H1 (cell line): ENCODE measurements around the gene DEPDC4. TPM values are rescaled to one million over a fixed set of nuclear protein-coding genes. Genes with fewer than 3 reads are reported as not detected.

Experiments
- CTCF ChIA-PET: fragments of 300-600 bp; sonication (Branson Sonifier 250); formaldehyde crosslinking; loops from one replicate; lab custom pipeline; 2021; ENCODE audit not compliant: partially characterized antibody; lab: Charles Lee
- POLR2A ChIA-PET: fragments of 300-600 bp; sonication (Branson Sonifier 250); formaldehyde crosslinking; loops from one replicate; lab custom pipeline; 2021; ENCODE audit warnings: inconsistent platforms; ENCODE audit not compliant: partially characterized antibody; lab: Charles Lee
- DNase-seq, 2 experiments: peaks; one replicate each; pipeline versions ENCODE4 v3.0.0 to v3.0.0-alpha.2; 2010 to 2022; ENCODE audit warnings: low spot score in 2 of 2, low read depth in 1 of 2, mixed read lengths in 1 of 2
- FAIRE-seq: peaks from 2 replicates; lab custom pipeline; 2011; peaks lifted over from hg19 to GRCh38; lab: Jason Lieb, UNC
- H2AFZ ChIP-seq: 2 replicates; pipeline ENCODE4 v1.8.1; 2012; ENCODE audit warnings: low read length, inconsistent platforms
- H2AK5ac ChIP-seq: 2 replicates; pipeline ENCODE4 v1.6.1; 2013; ENCODE audit warnings: low read depth, low read length
- H2BK120ac ChIP-seq: replicated peaks from 2 replicates; pipeline ENCODE3; 2013; ENCODE audit warnings: low read depth, low read length, inconsistent platforms
- H2BK12ac ChIP-seq: 2 replicates; pipeline ENCODE4 v1.6.1; 2013; ENCODE audit warnings: low read depth, low read length
- H2BK15ac ChIP-seq: 2 replicates; pipeline ENCODE4 v1.6.1; 2013; ENCODE audit warnings: low read length
- H2BK20ac ChIP-seq: 2 replicates; pipeline ENCODE4 v1.6.1; 2013; ENCODE audit warnings: low read length
- H2BK5ac ChIP-seq: 2 replicates; pipeline ENCODE4 v1.6.1; 2013; ENCODE audit warnings: low read depth, low read length
- H3K14ac ChIP-seq: 2 replicates; pipeline ENCODE4 v1.6.1; 2013; ENCODE audit warnings: inconsistent platforms; ENCODE audit not compliant: insufficient read length
- H3K18ac ChIP-seq: 2 replicates; pipeline ENCODE4 v1.6.1; 2013; ENCODE audit warnings: low read length; ENCODE audit errors: extremely low read depth
- H3K23ac ChIP-seq: 2 replicates; pipeline ENCODE4 v1.6.1; 2013; ENCODE audit warnings: inconsistent platforms; ENCODE audit not compliant: insufficient read length
- H3K23me2 ChIP-seq: 2 replicates; pipeline ENCODE4 v1.6.1; 2013; ENCODE audit warnings: low read depth, low read length
- H3K27ac ChIP-seq: 2 replicates; pipeline ENCODE4 v1.6.1; 2011; ENCODE audit warnings: low read depth, low read length, inconsistent platforms
- H3K27me3 ChIP-seq, 4 experiments: replicated peaks in 1 of 4; 1 replicate in 1 of 4; 2 replicates in 3 of 4; pipeline versions ENCODE4 v1.6.1 to v1.8.1; 2011 to 2013; ENCODE audit warnings: low read length in 3 of 4, mild to moderate bottlenecking in 3 of 4, inconsistent platforms in 2 of 4, mixed read lengths in 2 of 4, moderate library complexity in 1 of 4; ENCODE audit not compliant: control insufficient read depth in 3 of 4, insufficient read depth in 3 of 4; ENCODE audit errors: extremely low read depth in 1 of 4
- H3K36me3 ChIP-seq, 4 experiments: 2 replicates each; pipeline versions ENCODE4 v1.6.1 to v1.8.1; 2011 to 2013; ENCODE audit warnings: mild to moderate bottlenecking in 4 of 4, low read length in 3 of 4, moderate library complexity in 2 of 4, control low read depth in 1 of 4, inconsistent platforms in 1 of 4; ENCODE audit not compliant: insufficient read depth in 4 of 4, control insufficient read depth in 2 of 4
- H3K4ac ChIP-seq: replicated peaks from 2 replicates; pipeline ENCODE3; 2013; ENCODE audit warnings: low read length, low read depth, mixed read lengths, inconsistent platforms; ENCODE audit not compliant: insufficient read length
- H3K4me1 ChIP-seq, 4 experiments: replicated peaks in 1 of 4; 1 replicate in 1 of 4; 2 replicates in 3 of 4; pipeline versions ENCODE4 v1.6.1 to v1.8.1; 2011 to 2013; ENCODE audit warnings: low read length in 3 of 4, inconsistent platforms in 2 of 4, mixed read lengths in 1 of 4; ENCODE audit not compliant: insufficient read depth in 4 of 4, control insufficient read depth in 3 of 4
- H3K4me2 ChIP-seq, 2 experiments: 2 replicates each; pipeline versions ENCODE4 v1.6.1 to v1.8.1; 2011 to 2013; ENCODE audit warnings: low read depth in 2 of 2, low read length in 2 of 2, control low read depth in 1 of 2, inconsistent platforms in 1 of 2, mild to moderate bottlenecking in 1 of 2; ENCODE audit not compliant: insufficient read depth in 1 of 2
- H3K4me3 ChIP-seq, 4 experiments: fragments of 200-600, 300-600 bp in 1 of 4; sonication (generic), shearing (Covaris generic), sonication (Bioruptor Twin) in 1 of 4; 2 replicates each; pipeline versions ENCODE4 v1.5.1 to v1.8.1; 2011 to 2016; ENCODE audit warnings: low read length in 4 of 4, low read depth in 3 of 4, control low read depth in 2 of 4, inconsistent platforms in 2 of 4, mild to moderate bottlenecking in 2 of 4, mixed read lengths in 1 of 4, moderate library complexity in 1 of 4; ENCODE audit not compliant: insufficient read depth in 2 of 4; ENCODE audit errors: extremely low read depth in 1 of 4
- H3K56ac ChIP-seq: replicated peaks from 2 replicates; pipeline ENCODE3; 2013; ENCODE audit warnings: low read depth, mild to moderate bottlenecking, mixed read lengths, low read length, inconsistent platforms; ENCODE audit not compliant: insufficient read length
- H3K79me1 ChIP-seq: 2 replicates; pipeline ENCODE4 v1.6.1; 2013; ENCODE audit warnings: low read depth, low read length, control low read depth
- H3K79me2 ChIP-seq, 2 experiments: 2 replicates each; pipeline versions ENCODE4 v1.6.1 to v1.8.1; 2012 to 2013; ENCODE audit warnings: low read length in 2 of 2, mild to moderate bottlenecking in 2 of 2, inconsistent platforms in 1 of 2; ENCODE audit not compliant: insufficient read depth in 2 of 2, control insufficient read depth in 1 of 2
- H3K9ac ChIP-seq, 4 experiments: replicated peaks in 1 of 4; 1 replicate in 1 of 4; 2 replicates in 3 of 4; pipeline versions ENCODE4 v1.6.1 to v1.8.1; 2011 to 2013; ENCODE audit warnings: low read depth in 3 of 4, low read length in 3 of 4, control low read depth in 2 of 4, mild to moderate bottlenecking in 2 of 4, moderate library complexity in 2 of 4, inconsistent platforms in 1 of 4; ENCODE audit errors: extremely low read depth in 1 of 4
- H3K9me3 ChIP-seq, 2 experiments: 2 replicates each; pipeline versions ENCODE4 v1.6.1 to v1.8.1; 2012 to 2013; ENCODE audit warnings: mild to moderate bottlenecking in 2 of 2, moderate library complexity in 2 of 2, control low read depth in 1 of 2, inconsistent platforms in 1 of 2, low read depth in 1 of 2, low read length in 1 of 2, mixed read lengths in 1 of 2; ENCODE audit not compliant: insufficient read depth in 2 of 2
- H4K20me1 ChIP-seq, 2 experiments: replicated peaks in 1 of 2; 2 replicates each; pipeline versions ENCODE3 to v1.8.1; 2011 to 2013; ENCODE audit warnings: inconsistent platforms in 2 of 2, low read length in 2 of 2, mild to moderate bottlenecking in 1 of 2; ENCODE audit not compliant: insufficient read depth in 2 of 2, control insufficient read depth in 1 of 2
- H4K5ac ChIP-seq: 2 replicates; pipeline ENCODE4 v1.6.1; 2013; ENCODE audit warnings: low read length, low read depth, mixed read lengths, inconsistent platforms; ENCODE audit not compliant: insufficient read length
- H4K8ac ChIP-seq: 2 replicates; pipeline ENCODE4 v1.8.0; 2013; ENCODE audit warnings: mild to moderate bottlenecking, moderate library complexity, low read length, inconsistent platforms; ENCODE audit not compliant: insufficient read depth; ENCODE audit errors: extremely low read depth
- H4K91ac ChIP-seq: replicated peaks from 2 replicates; pipeline ENCODE3; 2013; ENCODE audit warnings: low read length, mixed read lengths, inconsistent platforms; ENCODE audit not compliant: insufficient read length
- CBX5 ChIP-seq: fragments of 300-800, 300-1000 bp; sonication (generic); IDR thresholded peaks from 2 replicates; pipeline ENCODE4 v1.7.1; 2016; ENCODE audit warnings: antibody characterized with exemption, low read length, low read depth
- HDAC2 ChIP-seq, 2 experiments: fragments of 300-600 bp in 1 of 2; sonication (generic) in 1 of 2; IDR thresholded peaks; 2 replicates each; pipeline ENCODE4 v1.6.1; 2011 to 2012; ENCODE audit warnings: low read depth in 2 of 2, low read length in 2 of 2, mild to moderate bottlenecking in 2 of 2, moderate library complexity in 2 of 2, borderline replicate concordance in 1 of 2, inconsistent platforms in 1 of 2
- MAX ChIP-seq: IDR thresholded peaks from 2 replicates; pipeline ENCODE4 v1.6.1; 2012; ENCODE audit warnings: inconsistent platforms
- NRF1 ChIP-seq: IDR thresholded peaks from 2 replicates; pipeline ENCODE4 v1.6.1; 2011; ENCODE audit warnings: mild to moderate bottlenecking, low read depth, low read length, improper control_type of control experiment
- WGBS, 2 experiments: shearing (Covaris generic) in 1 of 2; methylation state at CpG; one replicate each; pipeline versions ENCODE4 v1.1.6 to v1.1.7; 2013 to 2015; ENCODE audit warnings: low lambda C conversion rate in 2 of 2, mixed read lengths in 2 of 2, inconsistent platforms in 1 of 2, low coverage in 1 of 2, missing lambda C conversion rate in 1 of 2; ENCODE audit not compliant: insufficient replicate concordance in 2 of 2, insufficient coverage in 1 of 2, insufficient read length in 1 of 2; ENCODE audit errors: extremely low coverage in 1 of 2, missing lambda C conversion rate in 1 of 2; 5-methylcytosine and 5-hydroxymethylcytosine counted together
- polyA plus RNA-seq, 7 experiments: library from polyadenylated mRNA; depleted of rRNA in 3 of 7; stranded (reverse) in 5 of 7; unstranded in 2 of 7; fragments of >200 nt in 5 of 7; fragments of 200-250 nt in 2 of 7; gene quantifications; 1 replicate in 5 of 7; 2 replicates in 1 of 7; 4 replicates in 1 of 7; pipeline versions ENCODE4 v1.2.1 to v1.2.3, GENCODE V29; 2011 to 2013; ENCODE audit warnings: missing spikeins in 2 of 7, mixed read lengths in 2 of 7
- total RNA-seq: library from RNA; stranded (reverse); fragmentation: NEBNext Ultra II Directional; extraction: Animal tissue kit (Norgen Biotek cat#: 25700); gene quantifications from 2 replicates; pipeline ENCODE4 v1.2.1, GENCODE V29; 2021

Gene DEPDC4
- total and polyA plus RNA-seq, 2 of the 8 experiments (the other 6 are each of a cell fraction or from before 2014, with no cell fraction given) = 0.80 to 3.8 TPM

GRCh38 chr12:100265732-100266584 is 921 bp downstream of the DEPDC4 start:
- H2AFZ ChIP-seq = peak overlapping the region; percentile 93
- H3K4ac ChIP-seq = no peak overlapping the region
- H3K27me3 ChIP-seq = no peaks in the 10 kb centered on the region
- H3K56ac ChIP-seq = no peak overlapping the region
- H3K4me1 ChIP-seq = peaks cover 0 to 9% (median 3%) of the 10 kb centered on the region in 4 experiments; a peak in 3 of 7 replicates
- peak overlapping the region in 2 of 4 experiments; percentile 36 to 41; a peak in 4 of 7 replicates for H3K9ac ChIP-seq
- CTCF ChIA-PET = interaction anchor here (0.8 to 1.6 kb wide), 5 partner anchors 13 to 289 kb away, joined by 3 to 6 read pairs (median 3); no protein-coding TSS in a partner anchor
- peak overlapping the region; percentile 41 for H3K18ac ChIP-seq
- H4K5ac ChIP-seq = peak overlapping the region; percentile 17
- H3K79me2 ChIP-seq = peaks cover 0 to 34% of the 10 kb centered on the region in 2 experiments; a peak in 3 of 4 replicates
- H2AK5ac ChIP-seq = no peak overlapping the region
- H2BK5ac ChIP-seq = no peak overlapping the region; the same call in 1 of the 2 replicates
- no peaks in the 10 kb centered on the region for H3K79me1 ChIP-seq
- H4K91ac ChIP-seq = no peak overlapping the region
- H2BK120ac ChIP-seq = no peak overlapping the region
- H3K27ac ChIP-seq = no peak overlapping the region
- POLR2A ChIA-PET = interaction anchor here (0.8 to 1.8 kb wide), 6 partner anchors 11 to 122 kb away, joined by 3 to 10 read pairs (median 3); no protein-coding TSS in a partner anchor
- H2BK12ac ChIP-seq = no peak overlapping the region
- no peak overlapping the region for H3K23ac ChIP-seq
- peak overlapping the region; percentile 77 to 94 (median 84) for H3K4me3 ChIP-seq
- H3K36me3 ChIP-seq = no peaks in the 10 kb centered on the region
- DNase-seq (no peak), FAIRE-seq (no peak)
- peak overlapping the region; percentile 41 for H4K8ac ChIP-seq
- no peak overlapping the region for H2BK20ac ChIP-seq
- peak overlapping the region; percentile 73 to 79 for H3K4me2 ChIP-seq
- 0 out of 2 replicates have a peak, but pooled peaks cover 4% of the 10 kb centered on the region for H3K23me2 ChIP-seq
- H3K14ac ChIP-seq = no peak overlapping the region
- no peaks in the 10 kb centered on the region for H3K9me3 ChIP-seq
- H2BK15ac ChIP-seq = no peak overlapping the region
- WGBS, 2 experiments = 75% methylated on average over 11 of the region's 11 CpGs; no CpG with 5 or more reads in 1 of the 2 experiments
- H4K20me1 ChIP-seq = peaks cover 0 to 5% of the 10 kb centered on the region in 2 experiments
- no peak for TF ChIP-seq CBX5
- no peak for TF ChIP-seq HDAC2 (IDR thresholded peaks at IDR 0.05; ENCODE audit: borderline replicate concordance in 1 of 2, low read depth in 2 of 2, low read length in 2 of 2)
- no peak for TF ChIP-seq MAX
- no peak for TF ChIP-seq NRF1
